Measurements from ENCODE around the gene ILDR1. TPM values are rescaled to one million over a fixed set of nuclear protein-coding genes. Genes with fewer than 3 reads are reported as not detected.

The ILDR1 gene
- total and polyA plus RNA-seq, 8 donors = 4.1 to 9.8 (median 5.3) TPM

- DNase-seq = no peak
- H3K36me3 ChIP-seq = no peaks in the 10 kb centered on the region
- H3K27me3 ChIP-seq = no peaks in the 10 kb centered on the region
- ATAC-seq = no peak
- H3K4me1 ChIP-seq = no peaks in the 10 kb centered on the region
- H3K9me3 ChIP-seq = peaks cover 0 to 9% of the 10 kb centered on the region in 2 donors
- intact Hi-C loops (cut with DNase I) = no loop called here
- H3K27ac ChIP-seq = no peak overlapping the region
- TF ChIP-seq CTCF (IDR thresholded peaks at IDR 0.05) = no peak
- no peak overlapping the region for H3K4me3 ChIP-seq
Measured at GRCh38 chr3:121970047-121970446, 52.0 kb downstream of the ILDR1 start.

- H3K36me3 ChIP-seq = no peaks in the 10 kb centered on the region
- H3K27ac ChIP-seq = no peak overlapping the region
- no peaks in the 10 kb centered on the region for H3K27me3 ChIP-seq
- DNase-seq (no peak), ATAC-seq (no peak)
- no peak overlapping the region for H3K4me3 ChIP-seq
- intact Hi-C loops (cut with DNase I) = no loop called here
- peaks cover 0 to 7% of the 10 kb centered on the region in 2 donors for H3K9me3 ChIP-seq
- no peaks in the 10 kb centered on the region for H3K4me1 ChIP-seq
- TF ChIP-seq CTCF (IDR thresholded peaks at IDR 0.05) = no peak
Measured at GRCh38 chr3:121969631-121970030, 52.4 kb downstream of the ILDR1 start.

GRCh38 chr3:121963608-121964007 is 58.4 kb downstream of the ILDR1 start:
- no peak for ATAC-seq
- Histone ChIP-seq H3K36me3 (no peaks in the 10 kb centered on the region), H3K4me1 (no peaks in the 10 kb centered on the region), H3K4me3 (no peak overlapping the region), H3K9me3 (peaks cover 0 to 16% of the 10 kb centered on the region in 2 donors), H3K27me3 (no peaks in the 10 kb centered on the region), H3K27ac (no peak overlapping the region)
- TF ChIP-seq CTCF (IDR thresholded peaks at IDR 0.05) = no peak
- intact Hi-C loops (cut with DNase I) = no loop called here
- no peak for DNase-seq

GRCh38 chr3:121962443-121962842 is 59.6 kb downstream of the ILDR1 start:
- intact Hi-C loops (cut with DNase I) = no loop called here
- H3K27ac ChIP-seq = no peak overlapping the region
- DNase-seq (no peak), ATAC-seq (no peak)
- H3K4me3 ChIP-seq = no peak overlapping the region
- H3K9me3 ChIP-seq = peaks cover 0 to 16% of the 10 kb centered on the region in 2 donors
- TF ChIP-seq CTCF (IDR thresholded peaks at IDR 0.05) = no peak
- peaks cover 0 to 5% of the 10 kb centered on the region in 2 donors for H3K36me3 ChIP-seq
- H3K27me3 ChIP-seq = no peaks in the 10 kb centered on the region
- peaks cover 0 to 10% of the 10 kb centered on the region in 2 donors for H3K4me1 ChIP-seq

- intact Hi-C loops (cut with DNase I) = no loop called here
- TF ChIP-seq CTCF (IDR thresholded peaks at IDR 0.05) = no peak
- Histone ChIP-seq H3K9me3 (peaks cover 0 to 16% of the 10 kb centered on the region in 2 donors), H3K27me3 (no peaks in the 10 kb centered on the region), H3K4me1 (peaks cover 0 to 17% of the 10 kb centered on the region in 2 donors), H3K27ac (no peak overlapping the region), H3K4me3 (no peak overlapping the region), H3K36me3 (peaks cover 0 to 5% of the 10 kb centered on the region in 2 donors)
- DNase-seq = no peak
- no peak for ATAC-seq
Measured at GRCh38 chr3:121961283-121961682, 60.8 kb downstream of the ILDR1 start.
